LNCaP clone FGC (cell line): Measurements from ENCODE around the gene MAD1L1.
"Not testable (repeated sequence)": the region's sequence is repeated elsewhere in the genome, so short reads cannot be mapped to it uniquely, and the experiment has no call there.

Experiments used
- DNase-seq: peaks from one replicate; pipeline ENCODE4 v3.0.0-alpha.2; 2011; ENCODE audit warnings: low read depth
- H3K4me3 ChIP-seq: 2 replicates; pipeline ENCODE4 v1.5.1; 2011; ENCODE audit warnings: mild to moderate bottlenecking, low read depth, low read length, control low read depth
- TF ChIP-seq, protein P1 (sequence below): IDR thresholded peaks from 2 replicates; pipeline ENCODE4 v1.5.1; 2012; ENCODE audit warnings: mild to moderate bottlenecking; ENCODE audit not compliant: control insufficient read depth, insufficient read depth; ENCODE audit errors: extremely low read depth

MAD1L1 gene

DNA sequence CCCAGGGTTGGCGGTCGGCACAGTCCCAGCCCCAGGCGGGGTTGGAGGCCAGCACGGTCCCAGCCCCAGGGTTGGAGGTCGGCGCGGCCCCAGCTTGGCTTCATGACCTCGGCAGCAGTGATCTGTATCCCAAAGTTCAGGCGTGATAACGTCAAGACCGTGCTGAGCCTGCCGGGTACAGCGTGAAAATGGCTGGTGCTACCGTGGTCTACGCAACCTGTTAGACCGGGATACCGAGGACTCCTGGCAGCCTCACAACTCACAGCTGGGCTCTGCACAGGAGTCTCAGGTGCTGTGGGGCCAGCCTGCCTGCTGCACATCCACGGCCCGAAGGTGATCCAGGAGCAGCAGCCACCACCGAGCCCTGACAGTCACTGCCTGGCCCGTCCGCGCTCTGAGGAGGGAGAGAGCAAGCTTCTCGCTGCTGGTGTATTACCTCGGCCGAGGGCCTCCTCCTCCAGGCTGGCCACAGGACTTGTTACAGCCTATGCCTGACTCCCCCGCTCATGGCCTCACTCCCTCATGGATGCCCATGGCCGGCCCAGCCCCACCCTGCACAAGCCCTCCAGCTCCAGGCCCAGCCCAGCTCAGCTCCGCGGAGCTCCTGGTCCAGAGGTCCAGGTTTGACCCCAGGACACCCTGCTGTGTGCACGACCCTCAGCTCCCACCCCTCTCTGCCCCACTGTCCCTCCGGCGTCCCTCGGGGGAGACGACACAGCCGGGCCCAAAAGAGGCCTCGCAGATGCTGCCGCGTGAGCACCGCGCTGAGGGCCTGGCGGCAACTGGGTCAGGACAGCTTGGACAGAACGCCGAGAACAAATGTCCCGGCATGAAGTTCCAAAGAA is 406.6 kb downstream of the MAD1L1 start:
- no peak overlapping the region for H3K4me3 ChIP-seq
- DNase-seq, result no peak
- TF ChIP-seq, protein P1, sequence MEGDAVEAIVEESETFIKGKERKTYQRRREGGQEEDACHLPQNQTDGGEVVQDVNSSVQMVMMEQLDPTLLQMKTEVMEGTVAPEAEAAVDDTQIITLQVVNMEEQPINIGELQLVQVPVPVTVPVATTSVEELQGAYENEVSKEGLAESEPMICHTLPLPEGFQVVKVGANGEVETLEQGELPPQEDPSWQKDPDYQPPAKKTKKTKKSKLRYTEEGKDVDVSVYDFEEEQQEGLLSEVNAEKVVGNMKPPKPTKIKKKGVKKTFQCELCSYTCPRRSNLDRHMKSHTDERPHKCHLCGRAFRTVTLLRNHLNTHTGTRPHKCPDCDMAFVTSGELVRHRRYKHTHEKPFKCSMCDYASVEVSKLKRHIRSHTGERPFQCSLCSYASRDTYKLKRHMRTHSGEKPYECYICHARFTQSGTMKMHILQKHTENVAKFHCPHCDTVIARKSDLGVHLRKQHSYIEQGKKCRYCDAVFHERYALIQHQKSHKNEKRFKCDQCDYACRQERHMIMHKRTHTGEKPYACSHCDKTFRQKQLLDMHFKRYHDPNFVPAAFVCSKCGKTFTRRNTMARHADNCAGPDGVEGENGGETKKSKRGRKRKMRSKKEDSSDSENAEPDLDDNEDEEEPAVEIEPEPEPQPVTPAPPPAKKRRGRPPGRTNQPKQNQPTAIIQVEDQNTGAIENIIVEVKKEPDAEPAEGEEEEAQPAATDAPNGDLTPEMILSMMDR, result no peak

DNA sequence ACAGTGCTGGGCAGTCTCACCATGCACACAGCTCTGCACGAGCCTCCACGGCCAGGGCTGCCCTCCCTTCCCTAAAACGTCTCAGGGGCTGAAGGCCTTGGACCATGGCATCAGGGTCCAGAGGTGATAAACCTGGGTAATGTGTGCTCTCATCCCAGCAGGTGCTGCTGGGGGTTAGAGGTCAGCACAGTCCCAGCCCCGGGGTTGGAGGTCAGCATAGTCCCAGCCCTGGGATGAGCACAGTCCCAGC is 407.2 kb downstream of the MAD1L1 start:
- H3K4me3 ChIP-seq, DNase-seq: not testable (repeated sequence)

DNA sequence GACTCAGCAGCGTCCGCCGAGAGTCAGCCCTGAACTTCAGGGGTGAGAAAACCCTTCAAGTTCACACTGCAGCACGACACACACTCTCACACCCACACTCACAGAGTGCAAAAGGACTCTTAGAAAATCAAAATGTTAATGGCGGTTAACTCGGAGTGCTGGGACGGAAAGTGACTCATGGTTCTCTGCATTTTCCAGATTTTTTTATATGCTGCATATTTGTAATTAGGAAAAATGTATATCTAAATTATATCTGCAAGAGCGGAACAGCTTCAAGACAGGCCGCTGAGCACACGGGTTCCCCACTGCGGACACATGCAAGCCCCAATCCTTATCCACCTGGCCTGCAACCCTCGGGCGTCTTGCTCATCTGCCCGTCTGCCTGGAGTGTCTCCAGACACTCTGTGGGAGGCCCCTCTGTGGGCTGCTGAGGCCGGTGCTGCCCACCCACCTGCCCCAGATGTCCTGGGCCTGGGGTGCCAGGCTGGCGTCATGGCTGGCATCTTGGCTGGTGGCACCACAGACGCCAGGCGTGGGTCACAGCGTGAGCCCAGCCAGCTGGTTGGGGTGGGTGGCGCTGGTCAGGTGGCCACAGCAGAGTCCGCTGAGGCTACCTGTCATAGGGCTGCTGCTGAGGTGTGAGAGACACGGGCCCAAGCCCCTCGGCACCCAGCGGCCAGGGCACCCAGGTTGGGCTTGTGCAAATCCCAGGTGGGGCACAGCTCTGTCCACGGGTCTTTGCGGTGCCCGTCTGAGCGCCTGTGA is 407.7 kb downstream of the MAD1L1 start:
- not testable (repeated sequence) for DNase-seq, H3K4me3 ChIP-seq

DNA sequence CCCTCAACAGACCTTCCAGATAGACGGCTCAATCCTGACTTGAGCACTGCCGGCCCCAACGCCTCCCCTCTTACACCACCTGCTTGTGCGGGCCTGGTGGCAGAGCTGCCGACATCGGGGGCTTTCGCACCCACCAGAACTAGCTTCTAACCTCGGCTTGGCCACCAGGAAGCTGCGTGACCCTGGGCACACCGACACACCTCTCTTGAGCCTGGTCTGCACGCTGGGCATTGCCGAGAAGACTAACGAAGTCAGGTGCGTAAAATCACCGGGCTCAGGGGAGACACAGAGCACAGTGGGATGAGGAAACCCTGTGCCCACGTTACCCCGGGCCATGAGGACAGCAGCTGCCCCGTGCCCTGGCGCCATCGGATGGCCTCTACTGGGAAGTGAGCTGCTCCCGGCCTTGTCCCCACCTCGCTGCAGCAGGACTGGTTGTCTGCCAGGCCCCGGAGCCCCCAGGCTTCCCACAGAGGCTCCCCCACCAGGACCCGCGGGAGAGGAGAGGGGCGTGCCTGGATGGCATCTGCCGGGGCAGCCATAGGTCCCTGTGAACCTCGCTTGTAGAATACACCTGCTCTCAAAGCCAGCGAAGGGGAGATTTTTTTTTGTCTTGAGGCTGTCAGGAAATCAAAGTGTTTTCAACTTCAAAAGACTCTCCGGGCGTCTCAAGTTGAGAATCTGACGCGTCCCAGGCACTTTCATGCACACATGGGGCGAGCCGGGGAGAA is 408.4 kb downstream of the MAD1L1 start:
- H3K4me3 ChIP-seq, DNase-seq: not testable (repeated sequence)

DNA sequence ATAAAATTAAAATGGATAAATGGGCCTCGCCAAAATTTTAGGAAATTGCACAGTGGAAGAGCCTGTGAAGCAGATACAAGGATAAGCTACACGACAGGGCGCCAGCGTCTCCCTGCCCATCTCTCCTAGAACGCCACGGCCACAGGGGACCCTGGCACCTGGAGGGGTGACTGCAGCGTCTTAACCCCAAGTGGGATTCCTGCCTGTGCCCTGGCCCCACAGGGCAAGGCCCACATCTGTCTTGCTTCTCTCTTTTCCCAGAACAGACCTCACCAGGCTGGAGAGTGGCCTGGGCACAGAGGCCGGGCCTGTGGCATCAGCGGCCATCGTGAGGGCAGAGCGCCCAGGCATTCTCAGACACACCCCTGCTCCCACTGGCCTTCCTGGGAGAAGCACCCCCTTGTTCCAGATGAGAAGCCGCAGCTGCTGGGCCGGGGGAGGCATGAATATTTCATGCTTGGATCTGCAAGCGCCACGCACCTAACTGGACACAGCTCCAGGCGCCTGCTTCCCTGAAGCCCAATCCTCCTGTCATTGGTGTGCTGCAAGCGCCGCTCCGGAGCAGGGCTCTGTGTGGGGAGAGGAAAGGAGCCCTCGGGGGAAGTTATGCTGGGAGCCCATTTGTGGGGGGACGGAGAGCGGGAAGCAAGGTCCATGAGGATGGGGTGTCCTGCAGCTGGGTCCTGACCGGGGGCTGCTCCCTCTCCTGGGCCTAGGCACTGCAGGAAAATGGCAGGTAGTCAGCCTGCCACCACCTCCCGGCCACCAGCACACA is 409.2 kb downstream of the MAD1L1 start:
- no peak overlapping the region for H3K4me3 ChIP-seq
- DNase-seq, result no peak
- TF ChIP-seq, protein P1, result no peak

DNA sequence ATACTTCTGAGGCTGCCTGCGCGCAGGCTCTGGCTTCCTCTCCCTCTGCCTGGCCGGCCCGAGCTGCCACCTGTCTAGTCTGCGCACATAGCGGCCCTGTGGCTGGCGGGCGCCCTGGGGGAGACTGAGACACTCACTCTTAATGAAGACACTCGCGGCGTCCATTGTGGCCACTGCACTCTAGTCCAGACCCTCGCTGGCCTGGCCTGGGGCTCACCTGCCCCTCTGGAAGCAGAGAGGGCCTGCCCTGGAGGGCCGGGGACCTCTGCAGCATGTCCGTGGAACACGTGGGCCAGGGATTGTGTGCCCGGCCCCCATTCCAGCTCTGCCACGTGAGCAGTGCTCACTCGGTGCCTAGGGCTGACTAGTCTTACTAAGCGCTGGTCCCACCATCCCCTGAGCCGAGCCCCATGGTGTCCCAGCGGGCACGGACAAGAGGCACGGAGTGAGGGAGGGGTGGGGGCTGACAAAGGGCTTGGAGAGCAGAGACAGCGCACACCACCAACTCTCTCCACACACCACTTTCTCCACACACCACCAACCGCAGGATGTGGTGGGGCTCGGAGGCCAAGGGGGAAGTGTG is 413.4 kb downstream of the MAD1L1 start:
- TF ChIP-seq, protein P1, result no peak
- H3K4me3 ChIP-seq, result no peak overlapping the region
- DNase-seq, result no peak

DNA sequence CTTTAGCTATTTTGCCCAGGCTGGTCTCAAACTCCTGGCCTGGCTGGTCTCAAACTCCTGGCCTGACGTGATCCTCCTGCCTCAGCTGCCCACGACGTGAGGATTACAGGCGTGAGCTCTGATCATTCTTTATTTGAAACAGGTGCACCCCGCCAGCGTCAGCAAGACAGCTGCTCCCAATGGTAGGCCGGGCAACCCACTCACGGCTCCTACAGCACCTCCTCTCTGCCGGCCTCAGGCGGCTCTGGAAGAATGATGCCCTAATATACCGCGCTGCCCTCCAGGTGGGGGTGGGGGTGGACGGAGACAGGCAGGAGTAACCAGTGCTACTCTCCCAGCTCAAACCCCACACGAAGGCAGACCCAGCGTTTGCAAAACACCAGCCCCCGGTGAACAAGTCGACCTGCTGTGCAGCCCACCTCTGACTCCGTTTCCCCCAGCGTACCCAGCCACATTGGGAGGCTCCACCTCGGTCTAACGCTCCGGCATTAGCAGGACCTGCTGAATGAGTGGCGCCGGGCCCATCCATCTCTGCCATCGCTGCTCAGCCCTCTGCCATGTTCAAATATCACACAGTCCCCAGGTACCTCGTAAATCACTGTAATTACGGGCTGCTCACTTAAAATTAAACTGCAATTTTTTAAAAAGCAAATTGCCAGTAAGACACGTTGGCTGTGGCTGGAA is 414.0 kb downstream of the MAD1L1 start:
- DNase-seq, result no peak
- TF ChIP-seq, protein P1, result no peak
- H3K4me3 ChIP-seq, result no peak overlapping the region
